ENCODE results near the gene TTBK2. TPM values are rescaled to one million over a fixed set of nuclear protein-coding genes. Genes with fewer than 3 reads are reported as not detected.

TTBK2 gene
- total RNA-seq, 1 experiment from 2014 or later: 10.6 TPM

DNA sequence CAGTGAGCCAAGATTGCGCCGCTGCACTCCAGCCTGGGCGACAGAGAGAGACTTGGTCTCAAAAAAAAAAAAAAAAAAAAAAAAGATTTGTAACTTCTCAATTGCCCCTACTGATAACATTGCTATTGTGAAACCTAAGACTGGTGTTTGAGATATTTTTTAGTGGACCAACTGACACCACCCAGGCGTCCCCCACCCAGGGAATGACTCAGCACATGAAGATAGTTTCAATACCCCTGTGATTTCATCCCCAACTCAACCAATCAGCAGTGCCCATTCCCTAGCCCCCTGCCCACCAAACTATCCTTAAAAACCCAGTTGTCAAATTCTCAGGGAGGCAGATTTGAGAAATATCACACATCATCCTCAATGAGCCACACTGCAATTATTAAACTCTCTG is 76.9 kb downstream of the TTBK2 start:
- WGBS (ENCODE audit: extremely low coverage, insufficient read length, low lambda C conversion rate): no CpG with 5 or more reads among the region's 4 CpGs
- no peak overlapping the region for H3K27ac Mint-ChIP-seq
- no peak overlapping the region for H2BK20ac ChIP-seq (ENCODE audit: low read depth, low read length, poor library complexity, severe bottlenecking)

More for the DNA sequence above, 76.9 kb downstream of the TTBK2 start:
- Mint-ChIP-seq H3K27me3 (ENCODE audit: low read depth) (no peaks in the 10 kb centered on the region), H3K9me3 (peaks cover 4 to 8% of the 10 kb centered on the region in 2 experiments), H3K36me3 (ENCODE audit: insufficient read depth in 1 of 3, low read depth in 3 of 3) (peaks cover 5 to 14% (median 12%) of the 10 kb centered on the region in 3 experiments), H3K4me3 (no peak overlapping the region), H3K4me1 (peaks cover 4 to 8% of the 10 kb centered on the region in 2 experiments)
- Histone ChIP-seq H2AFZ (ENCODE audit: low read length) (no peak overlapping the region), H3K14ac (ENCODE audit: insufficient read depth, low read length) (no peak overlapping the region), H4K8ac (replicated peaks; ENCODE audit: insufficient read length, low read depth, low read length) (no peak overlapping the region), H3K18ac (ENCODE audit: insufficient read length, low read depth, low read length) (no peak overlapping the region), H3T11ph (ENCODE audit: low read length) (no peak overlapping the region), H2BK12ac (ENCODE audit: insufficient read length, low read depth, low read length) (no peak overlapping the region), H4K91ac (ENCODE audit: insufficient read length, low read depth, low read length) (no peak overlapping the region), H3K4ac (ENCODE audit: low read depth, low read length) (no peak overlapping the region), H3K27ac (ENCODE audit: insufficient read length, low read depth, low read length) (no peak overlapping the region), H3K23me2 (ENCODE audit: insufficient read length, low read depth, low read length, poor library complexity, severe bottlenecking) (no peaks in the 10 kb centered on the region), H3K79me1 (ENCODE audit: insufficient read depth, low read depth, low read length, poor library complexity, severe bottlenecking) (no peaks in the 10 kb centered on the region), H2BK5ac (ENCODE audit: insufficient read length, low read length) (no peak overlapping the region), H3K23ac (ENCODE audit: insufficient read length, low read depth, low read length) (no peak overlapping the region), H3K56ac (ENCODE audit: insufficient read length, low read depth, low read length) (no peak overlapping the region), H2BK120ac (ENCODE audit: low read depth, low read length, poor library complexity, severe bottlenecking) (no peak overlapping the region), H2AK5ac (ENCODE audit: insufficient read length, low read length) (no peak overlapping the region), H3K4me2 (ENCODE audit: insufficient read depth, insufficient read length, low read length) (no peak overlapping the region), H3K79me2 (ENCODE audit: insufficient read depth, low read length) (no peaks in the 10 kb centered on the region), H3K27me3 (ENCODE audit: insufficient read depth, low read length) (no peaks in the 10 kb centered on the region), H3K9me3 (ENCODE audit: control insufficient read depth, low read depth, low read length) (no peaks in the 10 kb centered on the region), H4K20me1 (ENCODE audit: control insufficient read depth, insufficient read depth, insufficient read length) (no peaks in the 10 kb centered on the region), H3K4me1 (ENCODE audit: insufficient read depth, low read length) (no peaks in the 10 kb centered on the region; the same call in 1 of the 2 replicates), H3K9ac (ENCODE audit: extremely low read depth, insufficient read length, low read length) (no peak overlapping the region), H4K5ac (ENCODE audit: insufficient read length, low read depth, low read length) (no peak overlapping the region), H2BK15ac (ENCODE audit: low read depth, low read length) (no peak overlapping the region)
- TF ChIP-seq, protein P1, sequence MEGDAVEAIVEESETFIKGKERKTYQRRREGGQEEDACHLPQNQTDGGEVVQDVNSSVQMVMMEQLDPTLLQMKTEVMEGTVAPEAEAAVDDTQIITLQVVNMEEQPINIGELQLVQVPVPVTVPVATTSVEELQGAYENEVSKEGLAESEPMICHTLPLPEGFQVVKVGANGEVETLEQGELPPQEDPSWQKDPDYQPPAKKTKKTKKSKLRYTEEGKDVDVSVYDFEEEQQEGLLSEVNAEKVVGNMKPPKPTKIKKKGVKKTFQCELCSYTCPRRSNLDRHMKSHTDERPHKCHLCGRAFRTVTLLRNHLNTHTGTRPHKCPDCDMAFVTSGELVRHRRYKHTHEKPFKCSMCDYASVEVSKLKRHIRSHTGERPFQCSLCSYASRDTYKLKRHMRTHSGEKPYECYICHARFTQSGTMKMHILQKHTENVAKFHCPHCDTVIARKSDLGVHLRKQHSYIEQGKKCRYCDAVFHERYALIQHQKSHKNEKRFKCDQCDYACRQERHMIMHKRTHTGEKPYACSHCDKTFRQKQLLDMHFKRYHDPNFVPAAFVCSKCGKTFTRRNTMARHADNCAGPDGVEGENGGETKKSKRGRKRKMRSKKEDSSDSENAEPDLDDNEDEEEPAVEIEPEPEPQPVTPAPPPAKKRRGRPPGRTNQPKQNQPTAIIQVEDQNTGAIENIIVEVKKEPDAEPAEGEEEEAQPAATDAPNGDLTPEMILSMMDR (conservative IDR thresholded peaks at IDR 0.05): no peak
- DNase-seq: no peak

All from H9 (cell line).